Naive B cell (primary cell): Measurements from ENCODE around the gene CTIF. TPM values are rescaled to one million over a fixed set of nuclear protein-coding genes. Genes with fewer than 3 reads are reported as not detected.

ENCODE experiments used
- ATAC-seq, 2 donors: fragments of 150-1000 bp; cut with Tn5 transposase; 2 replicates each; pipeline ENCODE4 v1.10.0; 2021; ENCODE audit warnings: low read depth in 2 of 2, mild to moderate bottlenecking in 2 of 2, moderate library complexity in 2 of 2
- DNase-seq: peaks from one replicate; pipeline ENCODE4 v3.0.0; 2022
- H3K27ac Mint-ChIP-seq, 6 donors: one replicate each; pipeline ENCODE4 v1.8.0; 2020 to 2022; ENCODE audit warnings: mild to moderate bottlenecking in 6 of 6, mixed read lengths in 6 of 6, moderate library complexity in 5 of 6, inconsistent platforms in 2 of 6
- H3K27me3 Mint-ChIP-seq, 3 donors: one replicate each; pipeline ENCODE4 v1.8.0; 2021 to 2022; ENCODE audit warnings: mixed read lengths in 3 of 3, mild to moderate bottlenecking in 1 of 3
- H3K36me3 Mint-ChIP-seq, 2 donors: one replicate each; pipeline ENCODE4 v1.8.0; 2020 to 2022; ENCODE audit warnings: mixed read lengths in 2 of 2, inconsistent platforms in 1 of 2, mild to moderate bottlenecking in 1 of 2
- H3K4me1 Mint-ChIP-seq, 3 donors: one replicate each; pipeline ENCODE4 v1.8.0; 2020 to 2022; ENCODE audit warnings: mixed read lengths in 3 of 3, inconsistent platforms in 1 of 3, mild to moderate bottlenecking in 1 of 3, moderate library complexity in 1 of 3
- H3K4me3 Mint-ChIP-seq, 8 donors: one replicate each; pipeline ENCODE4 v1.8.0; 2020 to 2022; ENCODE audit warnings: mild to moderate bottlenecking in 8 of 8, mixed read lengths in 8 of 8, moderate library complexity in 8 of 8, inconsistent platforms in 2 of 8
- H3K9me3 Mint-ChIP-seq, 7 donors: one replicate each; pipeline ENCODE4 v1.8.0; 2020 to 2022; ENCODE audit warnings: mixed read lengths in 7 of 7, mild to moderate bottlenecking in 5 of 7, inconsistent platforms in 2 of 7, moderate library complexity in 1 of 7
- polyA plus RNA-seq, 6 donors: library from polyadenylated mRNA; unstranded; fragments of 300-500 nt; fragmentation: Illumina TruSeq; gene quantifications; one replicate each; pipeline ENCODE4 v1.2.3, GENCODE V29; 2021; ENCODE audit warnings: low read depth in 6 of 6

CTIF gene
- polyA plus RNA-seq, 6 donors from 2014 or later = 0.29 to 1.1 (median 0.66) TPM; not detected in 2

GRCh38 chr18:48636436-48636835 is 97.6 kb downstream of the CTIF start:
- no peak for DNase-seq
- H3K4me1 Mint-ChIP-seq = no peaks in the 10 kb centered on the region
- ATAC-seq = no peak
- no peak overlapping the region for H3K27ac Mint-ChIP-seq
- no peak overlapping the region for H3K4me3 Mint-ChIP-seq
- peaks cover 7 to 15% of the 10 kb centered on the region in 2 donors for H3K36me3 Mint-ChIP-seq
- no peaks in the 10 kb centered on the region for H3K27me3 Mint-ChIP-seq
- no peaks in the 10 kb centered on the region for H3K9me3 Mint-ChIP-seq

GRCh38 chr18:48637081-48637990 is 98.5 kb downstream of the CTIF start:
- H3K4me1 Mint-ChIP-seq = no peaks in the 10 kb centered on the region
- H3K36me3 Mint-ChIP-seq = peaks cover 16 to 21% of the 10 kb centered on the region in 2 donors

GRCh38 chr18:48638451-48638850 is 99.6 kb downstream of the CTIF start:
- Mint-ChIP-seq H3K4me1 (no peaks in the 10 kb centered on the region), H3K27me3 (no peaks in the 10 kb centered on the region), H3K4me3 (no peak overlapping the region), H3K27ac (peak overlapping the region in 1 of 6 donors; percentile 65), H3K36me3 (peaks cover 23% of the 10 kb centered on the region in 2 donors), H3K9me3 (peaks cover 3 to 8% (median 5%) of the 10 kb centered on the region in 7 donors)
- ATAC-seq (no peak), DNase-seq (no peak)

More at GRCh38 chr18:48637081-48637990, 98.5 kb downstream of the CTIF start:
- Mint-ChIP-seq H3K4me3 (no peak overlapping the region), H3K27ac (no peak overlapping the region), H3K9me3 (peaks cover 3 to 5% (median 4%) of the 10 kb centered on the region in 7 donors), H3K27me3 (no peaks in the 10 kb centered on the region)
- ATAC-seq (no peak), DNase-seq (no peak)

GRCh38 chr18:48638896-48639771 is 100.3 kb downstream of the CTIF start:
- Mint-ChIP-seq H3K9me3 (peaks cover 3 to 8% (median 5%) of the 10 kb centered on the region in 7 donors), H3K36me3 (peaks cover 23% of the 10 kb centered on the region in 2 donors), H3K4me3 (no peak overlapping the region), H3K4me1 (no peaks in the 10 kb centered on the region), H3K27ac (peak overlapping the region in 2 of 6 donors; percentile 33 to 65), H3K27me3 (no peaks in the 10 kb centered on the region)
- ATAC-seq (no peak), DNase-seq (no peak)

GRCh38 chr18:48639772-48640432 is 101.1 kb downstream of the CTIF start:
- no peaks in the 10 kb centered on the region for H3K4me1 Mint-ChIP-seq
- no peaks in the 10 kb centered on the region for H3K27me3 Mint-ChIP-seq
- H3K36me3 Mint-ChIP-seq = peaks cover 23 to 27% of the 10 kb centered on the region in 2 donors
- H3K9me3 Mint-ChIP-seq = peaks cover 3 to 8% (median 5%) of the 10 kb centered on the region in 7 donors
- H3K4me3 Mint-ChIP-seq = peak overlapping the region in 1 of 8 donors; percentile 42
- ATAC-seq = no peak
- no peak for DNase-seq
- H3K27ac Mint-ChIP-seq = no peak overlapping the region

GRCh38 chr18:48640566-48641270 is 101.9 kb downstream of the CTIF start:
- no peak for ATAC-seq
- H3K27me3 Mint-ChIP-seq = no peaks in the 10 kb centered on the region
- DNase-seq = no peak
- peaks cover 23 to 32% of the 10 kb centered on the region in 2 donors for H3K36me3 Mint-ChIP-seq
- peaks cover 3 to 8% (median 5%) of the 10 kb centered on the region in 7 donors for H3K9me3 Mint-ChIP-seq
- no peak overlapping the region for H3K4me3 Mint-ChIP-seq
- no peak overlapping the region for H3K27ac Mint-ChIP-seq
- H3K4me1 Mint-ChIP-seq = no peaks in the 10 kb centered on the region

- Mint-ChIP-seq H3K4me3 (peak overlapping the region in 1 of 8 donors; percentile 1), H3K4me1 (no peaks in the 10 kb centered on the region), H3K27me3 (no peaks in the 10 kb centered on the region), H3K9me3 (peaks cover 3 to 8% (median 5%) of the 10 kb centered on the region in 7 donors), H3K36me3 (peaks cover 23 to 32% of the 10 kb centered on the region in 2 donors), H3K27ac (no peak overlapping the region)
- DNase-seq (no peak), ATAC-seq (no peak)
Observed at GRCh38 chr18:48641981-48642380, 103.2 kb downstream of the CTIF start.

GRCh38 chr18:48642503-48642902 is 103.7 kb downstream of the CTIF start:
- peaks cover 3 to 8% (median 5%) of the 10 kb centered on the region in 7 donors for H3K9me3 Mint-ChIP-seq
- peaks cover 26 to 28% of the 10 kb centered on the region in 2 donors for H3K36me3 Mint-ChIP-seq
- H3K4me3 Mint-ChIP-seq = no peak overlapping the region
- no peaks in the 10 kb centered on the region for H3K27me3 Mint-ChIP-seq
- no peak for ATAC-seq
- no peaks in the 10 kb centered on the region for H3K4me1 Mint-ChIP-seq
- peak overlapping the region in 1 of 6 donors; percentile 53 for H3K27ac Mint-ChIP-seq
- DNase-seq = no peak

- no peak overlapping the region for H3K27ac Mint-ChIP-seq
- peaks cover 3 to 8% (median 5%) of the 10 kb centered on the region in 7 donors for H3K9me3 Mint-ChIP-seq
- no peaks in the 10 kb centered on the region for H3K4me1 Mint-ChIP-seq
- no peaks in the 10 kb centered on the region for H3K27me3 Mint-ChIP-seq
- ATAC-seq (no peak), DNase-seq (no peak)
- no peak overlapping the region for H3K4me3 Mint-ChIP-seq
- peaks cover 24 to 26% of the 10 kb centered on the region in 2 donors for H3K36me3 Mint-ChIP-seq
Observed at GRCh38 chr18:48643262-48643661, 104.4 kb downstream of the CTIF start.

GRCh38 chr18:48644029-48644428 is 105.2 kb downstream of the CTIF start:
- no peaks in the 10 kb centered on the region for H3K27me3 Mint-ChIP-seq
- ATAC-seq = no peak
- DNase-seq = no peak
- peak overlapping the region in 1 of 8 donors; percentile 43 for H3K4me3 Mint-ChIP-seq
- H3K4me1 Mint-ChIP-seq = no peaks in the 10 kb centered on the region
- H3K36me3 Mint-ChIP-seq = peaks cover 17 to 21% of the 10 kb centered on the region in 2 donors
- peaks cover 3 to 8% (median 5%) of the 10 kb centered on the region in 7 donors for H3K9me3 Mint-ChIP-seq
- no peak overlapping the region for H3K27ac Mint-ChIP-seq

- H3K27ac Mint-ChIP-seq = no peak overlapping the region
- no peak for ATAC-seq
- H3K9me3 Mint-ChIP-seq = peaks cover 3 to 8% (median 5%) of the 10 kb centered on the region in 7 donors
- H3K4me1 Mint-ChIP-seq = no peaks in the 10 kb centered on the region
- no peak for DNase-seq
- H3K36me3 Mint-ChIP-seq = peaks cover 16 to 19% of the 10 kb centered on the region in 2 donors
- H3K4me3 Mint-ChIP-seq = no peak overlapping the region
- H3K27me3 Mint-ChIP-seq = no peaks in the 10 kb centered on the region
Observed at GRCh38 chr18:48645427-48646002, 106.7 kb downstream of the CTIF start.

- Mint-ChIP-seq H3K9me3 (peaks cover 3 to 9% (median 4%) of the 10 kb centered on the region in 7 donors), H3K4me1 (no peaks in the 10 kb centered on the region), H3K4me3 (peak overlapping the region in 1 of 8 donors; percentile 23), H3K36me3 (peaks cover 14 to 15% of the 10 kb centered on the region in 2 donors), H3K27me3 (peaks cover 0 to 5% (median 0%) of the 10 kb centered on the region in 3 donors), H3K27ac (no peak overlapping the region)
- no peak for DNase-seq
- ATAC-seq = no peak
Observed at GRCh38 chr18:48646976-48647375, 108.1 kb downstream of the CTIF start.
